CD4-positive, alpha-beta memory T cell (primary cell): ENCODE results near the gene RFTN1. TPM values are rescaled to one million over a fixed set of nuclear protein-coding genes. Genes with fewer than 3 reads are reported as not detected.

Experiments used
- CTCF ChIA-PET: fragments of 350-600 bp; sonication (Branson Sonifier 250); formaldehyde crosslinking; loops from one replicate; lab custom pipeline; 2021; ENCODE audit warnings: inconsistent platforms; ENCODE audit not compliant: partially characterized antibody; lab: Charles Lee
- POLR2A ChIA-PET: fragments of 350-600 bp; sonication (Branson Sonifier 250); formaldehyde crosslinking; loops from one replicate; lab custom pipeline; 2021; ENCODE audit not compliant: partially characterized antibody; lab: Charles Lee
- DNase-seq, 5 donors: peaks; one replicate each; pipeline versions ENCODE4 v3.0.0 to v3.0.0-alpha.2; 2020 to 2022; ENCODE audit warnings: mixed read lengths in 1 of 5
- H3K27ac ChIP-seq: one replicate; pipeline ENCODE4 v1.7.0; 2013; ENCODE audit warnings: low read depth, low read length
- H3K27me3 ChIP-seq: 2 replicates; pipeline ENCODE4 v1.7.0; 2013; ENCODE audit warnings: mild to moderate bottlenecking, low read length, moderate library complexity; ENCODE audit not compliant: insufficient read depth
- H3K36me3 ChIP-seq: 2 replicates; pipeline ENCODE4 v1.7.0; 2013; ENCODE audit warnings: mild to moderate bottlenecking, low read length, moderate library complexity; ENCODE audit not compliant: insufficient read depth
- H3K4me1 ChIP-seq: 2 replicates; pipeline ENCODE4 v1.7.0; 2013; ENCODE audit warnings: mild to moderate bottlenecking, low read length, moderate library complexity; ENCODE audit not compliant: insufficient read depth
- H3K4me3 ChIP-seq, 2 donors: one replicate each; pipeline ENCODE4 v1.7.0; 2013; ENCODE audit warnings: low read length in 2 of 2, mild to moderate bottlenecking in 1 of 2
- H3K9me3 ChIP-seq, 2 donors: one replicate each; pipeline ENCODE4 v1.7.0; 2013; ENCODE audit warnings: low read length in 2 of 2, control low read depth in 1 of 2; ENCODE audit not compliant: control insufficient read depth in 1 of 2
- H3K27ac Mint-ChIP-seq, 7 donors: one replicate each; pipeline ENCODE4 v1.8.0; 2020 to 2021; ENCODE audit warnings: mixed read lengths in 7 of 7, mild to moderate bottlenecking in 6 of 7, inconsistent platforms in 3 of 7, moderate library complexity in 3 of 7
- H3K27me3 Mint-ChIP-seq, 2 donors: one replicate each; pipeline ENCODE4 v1.8.0; 2020 to 2021; ENCODE audit warnings: mixed read lengths in 2 of 2
- H3K36me3 Mint-ChIP-seq, 2 donors: one replicate each; pipeline ENCODE4 v1.8.0; 2020 to 2021; ENCODE audit warnings: mixed read lengths in 2 of 2, inconsistent platforms in 1 of 2, mild to moderate bottlenecking in 1 of 2
- H3K4me1 Mint-ChIP-seq, 4 donors: one replicate each; pipeline ENCODE4 v1.8.0; 2020 to 2021; ENCODE audit warnings: mixed read lengths in 4 of 4, mild to moderate bottlenecking in 1 of 4
- H3K4me3 Mint-ChIP-seq, 8 donors: one replicate each; pipeline ENCODE4 v1.8.0; 2020 to 2021; ENCODE audit warnings: mixed read lengths in 8 of 8, mild to moderate bottlenecking in 7 of 8, moderate library complexity in 6 of 8, inconsistent platforms in 3 of 8
- H3K9me3 Mint-ChIP-seq, 8 donors: one replicate each; pipeline ENCODE4 v1.8.0; 2020 to 2021; ENCODE audit warnings: mixed read lengths in 8 of 8, mild to moderate bottlenecking in 5 of 8, inconsistent platforms in 3 of 8, moderate library complexity in 1 of 8
- intact Hi-C: fragments of 100-400 bp; cut with micrococcal nuclease; formaldehyde crosslinking; loops from one replicate; pipeline ENCODE4 v1.15.1; 2023
- polyA plus RNA-seq, 2 donors: library from polyadenylated mRNA; unstranded; fragments of 300-500 nt; fragmentation: Illumina TruSeq; gene quantifications; one replicate each; pipeline ENCODE4 v1.2.3, GENCODE V29; 2021
- total RNA-seq, 2 experiments: library from RNA; stranded (reverse); gene quantifications; one replicate each; pipeline ENCODE4 v1.2.3, GENCODE V29; 2021

RFTN1 gene
- total and polyA plus RNA-seq, 4 experiments from 2014 or later, result 38.3 to 59.7 (median 52.0) TPM

DNA sequence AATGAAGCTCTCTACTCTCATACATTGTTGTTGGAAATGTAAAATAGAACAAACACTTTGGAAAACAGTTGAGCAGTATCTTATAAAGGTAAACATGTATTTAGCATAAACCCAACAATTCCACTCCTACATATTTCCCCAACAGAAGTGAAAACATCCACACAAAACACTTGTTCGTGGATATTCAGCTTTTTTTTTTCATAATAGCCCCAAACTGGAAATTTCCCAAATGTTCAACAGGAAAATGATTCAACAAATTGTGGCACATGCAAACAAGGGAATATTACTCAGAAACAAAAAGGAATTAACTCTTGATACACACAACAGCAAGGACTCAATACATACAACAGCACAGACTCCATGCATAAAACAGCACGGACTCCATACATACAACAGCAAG lies 28.5 kb downstream of the RFTN1 start:
- H3K4me3 ChIP-seq, result no peak overlapping the region
- H3K4me3 Mint-ChIP-seq, result no peak overlapping the region
- ChIA-PET POLR2A (interaction anchor here (1.4 kb wide), 1 partner anchor 198 kb away, joined by 4 read pairs; no protein-coding TSS in a partner anchor), CTCF (interaction anchor here (1.1 kb wide), 1 partner anchor 27 kb away, joined by 4 read pairs; no protein-coding TSS in a partner anchor)
- no peaks in the 10 kb centered on the region for H3K27me3 ChIP-seq
- H3K36me3 Mint-ChIP-seq, result peaks cover 28 to 50% of the 10 kb centered on the region in 2 donors
- peaks cover 45% of the 10 kb centered on the region for H3K4me1 ChIP-seq
- H3K9me3 Mint-ChIP-seq, result no peaks in the 10 kb centered on the region
- no peak for DNase-seq
- peaks cover 53 to 70% (median 61%) of the 10 kb centered on the region in 4 donors for H3K4me1 Mint-ChIP-seq
- H3K36me3 ChIP-seq, result peaks cover 6% of the 10 kb centered on the region
- intact Hi-C loops, result no loop called here
- H3K27ac Mint-ChIP-seq, result peak overlapping the region; percentile 9 to 91 (median 33)
- H3K27me3 Mint-ChIP-seq, result no peaks in the 10 kb centered on the region
- no peaks in the 10 kb centered on the region for H3K9me3 ChIP-seq
- H3K27ac ChIP-seq, result no peak overlapping the region

GRCh38 chr3:16484216-16484615 lies 29.3 kb downstream of the RFTN1 start:
- Histone ChIP-seq H3K27me3 (no peaks in the 10 kb centered on the region), H3K4me3 (no peak overlapping the region), H3K4me1 (peaks cover 50% of the 10 kb centered on the region), H3K36me3 (peaks cover 6% of the 10 kb centered on the region), H3K27ac (no peak overlapping the region), H3K9me3 (no peaks in the 10 kb centered on the region)
- H3K4me1 Mint-ChIP-seq, result peaks cover 51 to 76% (median 60%) of the 10 kb centered on the region in 4 donors
- H3K4me3 Mint-ChIP-seq, result no peak overlapping the region
- ChIA-PET CTCF (interaction anchor here (1.1 to 4.8 kb wide), 2 partner anchors 28 kb away, joined by 4 to 26 read pairs; partner anchors contain the start of gene RFTN1), POLR2A (interaction anchor here (0.9 to 4.0 kb wide), 3 partner anchors 25 to 198 kb away, joined by 3 to 51 read pairs (median 4); partner anchors contain the start of gene RFTN1)
- no peaks in the 10 kb centered on the region for H3K9me3 Mint-ChIP-seq
- intact Hi-C loops, result no loop called here
- no peaks in the 10 kb centered on the region for H3K27me3 Mint-ChIP-seq
- DNase-seq, result no peak
- H3K36me3 Mint-ChIP-seq, result peaks cover 24 to 43% of the 10 kb centered on the region in 2 donors
- peak overlapping the region in 6 of 7 donors; percentile 3 to 95 (median 46) for H3K27ac Mint-ChIP-seq

GRCh38 chr3:16482770-16483531 lies 30.5 kb downstream of the RFTN1 start:
- Mint-ChIP-seq H3K36me3 (peaks cover 21 to 39% of the 10 kb centered on the region in 2 donors), H3K9me3 (no peaks in the 10 kb centered on the region), H3K27me3 (no peaks in the 10 kb centered on the region), H3K4me1 (peaks cover 50 to 83% (median 64%) of the 10 kb centered on the region in 4 donors), H3K4me3 (peak overlapping the region; percentile 7 to 81 (median 69)), H3K27ac (peak overlapping the region; percentile 85 to 95 (median 89))
- ChIA-PET POLR2A (interaction anchor here (0.6 to 4.0 kb wide), 17 partner anchors 8 to 360 kb away, joined by 3 to 51 read pairs (median 4); partner anchors contain the start of genes OXNAD1 and RFTN1), CTCF (interaction anchor here (0.7 to 4.8 kb wide), 11 partner anchors 10 to 217 kb away, joined by 3 to 26 read pairs (median 4); partner anchors contain the start of genes OXNAD1 and RFTN1)
- Histone ChIP-seq H3K4me1 (peaks cover 52% of the 10 kb centered on the region), H3K36me3 (no peaks in the 10 kb centered on the region), H3K27ac (peak overlapping the region; percentile 48), H3K9me3 (no peaks in the 10 kb centered on the region), H3K4me3 (peak overlapping the region in 1 of 2 donors; percentile 10), H3K27me3 (no peaks in the 10 kb centered on the region)
- intact Hi-C loops, result loop anchor here (2.0 kb wide), 1 partner anchor 14 kb away; no protein-coding TSS in a partner anchor
- DNase-seq, result peak in 4 of 5 donors; percentile 22 to 58 (median 30)

- H3K9me3 Mint-ChIP-seq, result peaks cover 0 to 1% (median 0%) of the 10 kb centered on the region in 8 donors
- Histone ChIP-seq H3K4me3 (peak overlapping the region in 1 of 2 donors; percentile 10), H3K4me1 (peaks cover 56% of the 10 kb centered on the region), H3K9me3 (no peaks in the 10 kb centered on the region), H3K36me3 (no peaks in the 10 kb centered on the region), H3K27me3 (no peaks in the 10 kb centered on the region), H3K27ac (peak overlapping the region; percentile 48)
- H3K27me3 Mint-ChIP-seq, result no peaks in the 10 kb centered on the region
- DNase-seq, result peak in 1 of 5 donors; percentile 27
- ChIA-PET POLR2A (interaction anchor here (0.7 to 4.0 kb wide), 15 partner anchors 9 to 218 kb away, joined by 3 to 51 read pairs (median 4); partner anchors contain the start of genes OXNAD1 and RFTN1), CTCF (interaction anchor here (0.5 to 4.8 kb wide), 13 partner anchors 12 to 925 kb away, joined by 3 to 26 read pairs (median 4); partner anchors contain the start of genes OXNAD1 and RFTN1)
- peaks cover 51 to 88% (median 68%) of the 10 kb centered on the region in 4 donors for H3K4me1 Mint-ChIP-seq
- peaks cover 22 to 41% of the 10 kb centered on the region in 2 donors for H3K36me3 Mint-ChIP-seq
- H3K4me3 Mint-ChIP-seq, result peak overlapping the region in 7 of 8 donors; percentile 57 to 81 (median 71)
- H3K27ac Mint-ChIP-seq, result peak overlapping the region; percentile 85 to 95 (median 89)
- intact Hi-C loops, result loop anchor here (2.0 kb wide), 1 partner anchor 13 kb away; no protein-coding TSS in a partner anchor
Measured at GRCh38 chr3:16482194-16482769, 31.2 kb downstream of the RFTN1 start.

DNA sequence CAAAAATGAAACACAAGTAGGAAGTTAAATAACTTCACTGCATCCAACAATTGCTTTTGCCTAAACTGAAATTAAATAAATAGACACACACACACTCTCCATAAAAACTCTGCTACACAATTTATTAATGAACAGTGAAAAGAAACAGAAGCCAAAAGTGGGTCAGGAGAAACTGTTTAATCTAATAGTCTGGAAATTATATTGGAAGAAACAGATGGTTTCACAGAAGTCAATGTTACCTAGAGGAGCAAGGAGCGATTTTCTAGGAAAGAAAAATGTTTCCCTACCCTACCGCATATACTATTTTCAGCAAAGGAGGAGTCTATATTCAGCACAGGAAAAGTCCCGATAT lies 32.0 kb downstream of the RFTN1 start:
- no peaks in the 10 kb centered on the region for H3K36me3 ChIP-seq
- H3K9me3 ChIP-seq, result no peaks in the 10 kb centered on the region
- H3K4me3 Mint-ChIP-seq, result peak overlapping the region; percentile 16 to 82 (median 76)
- no peaks in the 10 kb centered on the region for H3K27me3 ChIP-seq
- peak overlapping the region; percentile 48 for H3K27ac ChIP-seq
- H3K27me3 Mint-ChIP-seq, result no peaks in the 10 kb centered on the region
- peak overlapping the region in 1 of 2 donors; percentile 10 for H3K4me3 ChIP-seq
- H3K36me3 Mint-ChIP-seq, result peaks cover 20 to 41% of the 10 kb centered on the region in 2 donors
- peaks cover 53 to 93% (median 73%) of the 10 kb centered on the region in 4 donors for H3K4me1 Mint-ChIP-seq
- H3K9me3 Mint-ChIP-seq, result peaks cover 0 to 2% (median 0%) of the 10 kb centered on the region in 8 donors
- peak overlapping the region; percentile 85 to 95 (median 89) for H3K27ac Mint-ChIP-seq
- intact Hi-C loops, result loop anchor here (1.0 kb wide), 1 partner anchor 32 kb away; the partner anchor contains the start of gene RFTN1
- peaks cover 64% of the 10 kb centered on the region for H3K4me1 ChIP-seq
- POLR2A ChIA-PET, result interaction anchor here (0.6 to 4.0 kb wide), 11 partner anchors 10 to 179 kb away, joined by 3 to 51 read pairs (median 4); partner anchors contain the start of gene RFTN1
- no peak for DNase-seq
- CTCF ChIA-PET, result interaction anchor here (0.6 to 4.8 kb wide), 7 partner anchors 18 to 926 kb away, joined by 3 to 26 read pairs (median 7); partner anchors contain the start of gene RFTN1

DNA sequence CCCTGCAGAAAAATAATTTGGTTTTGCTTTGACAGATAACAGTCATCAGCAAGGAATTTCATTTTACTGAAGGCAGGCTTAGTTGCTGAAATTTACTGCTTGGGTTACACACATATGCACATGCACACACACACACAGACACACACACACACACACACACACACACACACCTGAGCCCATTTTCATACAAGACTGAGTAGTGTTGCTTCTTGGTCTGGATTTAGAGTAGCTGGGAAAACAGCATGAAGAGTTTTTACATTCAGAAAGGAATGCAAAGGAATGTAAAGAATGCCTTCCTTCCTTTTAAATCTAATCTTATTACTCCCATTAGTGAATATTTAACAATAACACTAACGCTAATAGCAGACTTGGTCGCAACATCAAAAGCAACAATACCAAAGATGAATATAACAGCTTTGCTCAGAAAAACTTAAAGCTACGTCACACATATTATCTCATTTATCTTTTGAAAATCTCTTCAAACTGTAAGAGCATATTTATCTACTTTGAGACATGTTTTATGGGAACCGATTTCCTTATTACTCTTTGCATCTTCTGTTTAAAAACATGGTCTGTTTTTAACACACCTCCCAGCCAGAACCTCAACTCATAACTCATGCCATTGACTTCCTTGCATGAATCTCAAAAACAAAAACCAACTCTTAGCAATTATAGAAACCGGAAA lies 32.5 kb downstream of the RFTN1 start:
- Mint-ChIP-seq H3K9me3 (peaks cover 0 to 2% (median 0%) of the 10 kb centered on the region in 8 donors), H3K4me3 (peak overlapping the region; percentile 22 to 82 (median 76)), H3K27me3 (no peaks in the 10 kb centered on the region), H3K36me3 (peaks cover 19 to 40% of the 10 kb centered on the region in 2 donors), H3K27ac (peak overlapping the region; percentile 85 to 95 (median 89)), H3K4me1 (peaks cover 52 to 93% (median 74%) of the 10 kb centered on the region in 4 donors)
- DNase-seq, result peak in 4 of 5 donors; percentile 28 to 54 (median 36)
- CTCF ChIA-PET, result interaction anchor here (1.3 to 4.8 kb wide), 4 partner anchors 19 to 214 kb away, joined by 4 to 26 read pairs (median 6); partner anchors contain the start of gene RFTN1
- Histone ChIP-seq H3K27me3 (no peaks in the 10 kb centered on the region), H3K9me3 (no peaks in the 10 kb centered on the region), H3K36me3 (no peaks in the 10 kb centered on the region), H3K4me1 (peaks cover 69% of the 10 kb centered on the region), H3K4me3 (peak overlapping the region in 1 of 2 donors; percentile 10), H3K27ac (peak overlapping the region; percentile 48)
- intact Hi-C loops, result loop anchor here (1.0 kb wide), 1 partner anchor 32 kb away; the partner anchor contains the start of gene RFTN1
- POLR2A ChIA-PET, result interaction anchor here (0.6 to 4.0 kb wide), 8 partner anchors 10 to 147 kb away, joined by 3 to 51 read pairs (median 4); partner anchors contain the start of gene RFTN1
